ENCODE results near the gene QDPR.

The QDPR gene

GRCh38 chr4:17482716-17483115 is 29.2 kb downstream of the QDPR start:
- Histone ChIP-seq H3K4me2 (ENCODE audit: low read length) (no peak overlapping the region), H4K8ac (ENCODE audit: low read depth, low read length) (no peak overlapping the region), H3K14ac (ENCODE audit: low read length) (no peak overlapping the region), H3K79me2 (ENCODE audit: control insufficient read depth, insufficient read depth, low read length, poor library complexity) (no peaks in the 10 kb centered on the region), H4K91ac (ENCODE audit: low read depth, low read length) (no peak overlapping the region), H3K4me1 (ENCODE audit: control insufficient read depth in 1 of 2, insufficient read depth in 2 of 2, low read length in 2 of 2) (no peaks in the 10 kb centered on the region), H3K4ac (ENCODE audit: low read depth, low read length) (no peak overlapping the region), H2BK120ac (ENCODE audit: insufficient read depth, low read length, poor library complexity) (no peak overlapping the region), H3K9ac (ENCODE audit: low read length) (no peak overlapping the region), H2BK5ac (ENCODE audit: low read depth, low read length, poor library complexity) (no peak overlapping the region), H3K36me3 (ENCODE audit: control insufficient read depth in 1 of 2, insufficient read depth in 2 of 2, low read length in 2 of 2) (peaks cover 0 to 4% of the 10 kb centered on the region in 2 experiments), H3K79me1 (ENCODE audit: low read length) (no peaks in the 10 kb centered on the region), H3K27ac (ENCODE audit: low read depth, low read length) (no peak overlapping the region), H2AFZ (ENCODE audit: insufficient read depth, low read length, poor library complexity) (no peak overlapping the region), H4K12ac (ENCODE audit: low read depth, low read length) (no peak overlapping the region), H3K9me3 (ENCODE audit: insufficient read depth, low read depth, low read length) (peaks cover 3% of the 10 kb centered on the region), H3K18ac (ENCODE audit: low read length) (no peak overlapping the region), H3K23ac (ENCODE audit: low read length) (no peak overlapping the region), H3K27me3 (ENCODE audit: insufficient read depth, low read length) (no peaks in the 10 kb centered on the region), H3K4me3 (ENCODE audit: low read depth, low read length) (no peak overlapping the region), H2BK12ac (ENCODE audit: low read length) (no peak overlapping the region), H2AK5ac (ENCODE audit: low read length) (no peak overlapping the region)
- WGBS (ENCODE audit: extremely low coverage, insufficient coverage, insufficient read length), result no CpG with 5 or more reads among the region's 2 CpGs
- DNase-seq, result no peak

GRCh38 chr4:17480955-17481354 is 30.9 kb downstream of the QDPR start:
- no peak overlapping the region for H3K9ac ChIP-seq (ENCODE audit: low read length)
- H3K4me1 ChIP-seq (ENCODE audit: control insufficient read depth in 1 of 2, insufficient read depth in 2 of 2, low read length in 2 of 2), result no peaks in the 10 kb centered on the region
- no peak overlapping the region for H3K18ac ChIP-seq (ENCODE audit: low read length)
- no peak overlapping the region for H3K27ac ChIP-seq (ENCODE audit: low read depth, low read length)
- H3K79me1 ChIP-seq (ENCODE audit: low read length), result no peaks in the 10 kb centered on the region
- H3K4me2 ChIP-seq (ENCODE audit: low read length), result no peak overlapping the region
- H3K23ac ChIP-seq (ENCODE audit: low read length), result no peak overlapping the region
- 100% methylated on average over 1 of the region's 2 CpGs for WGBS (ENCODE audit: extremely low coverage, insufficient coverage, insufficient read length)
- no peak overlapping the region for H2BK12ac ChIP-seq (ENCODE audit: low read length)
- H3K27me3 ChIP-seq (ENCODE audit: insufficient read depth, low read length), result no peaks in the 10 kb centered on the region
- H2AK5ac ChIP-seq (ENCODE audit: low read length), result no peak overlapping the region
- no peak overlapping the region for H4K91ac ChIP-seq (ENCODE audit: low read depth, low read length)
- H2BK5ac ChIP-seq (ENCODE audit: low read depth, low read length, poor library complexity), result no peak overlapping the region
- H3K4me3 ChIP-seq (ENCODE audit: low read depth, low read length), result no peak overlapping the region
- H4K8ac ChIP-seq (ENCODE audit: low read depth, low read length), result no peak overlapping the region
- peaks cover 3% of the 10 kb centered on the region for H3K9me3 ChIP-seq (ENCODE audit: insufficient read depth, low read depth, low read length)
- H3K36me3 ChIP-seq (ENCODE audit: control insufficient read depth in 1 of 2, insufficient read depth in 2 of 2, low read length in 2 of 2), result no peaks in the 10 kb centered on the region
- H4K12ac ChIP-seq (ENCODE audit: low read depth, low read length), result no peak overlapping the region
- DNase-seq, result no peak
- H3K14ac ChIP-seq (ENCODE audit: low read length), result no peak overlapping the region
- no peak overlapping the region for H3K4ac ChIP-seq (ENCODE audit: low read depth, low read length)
- H3K79me2 ChIP-seq (ENCODE audit: control insufficient read depth, insufficient read depth, low read length, poor library complexity), result no peaks in the 10 kb centered on the region
- H2AFZ ChIP-seq (ENCODE audit: insufficient read depth, low read length, poor library complexity), result no peak overlapping the region
- H2BK120ac ChIP-seq (ENCODE audit: insufficient read depth, low read length, poor library complexity), result no peak overlapping the region

DNA sequence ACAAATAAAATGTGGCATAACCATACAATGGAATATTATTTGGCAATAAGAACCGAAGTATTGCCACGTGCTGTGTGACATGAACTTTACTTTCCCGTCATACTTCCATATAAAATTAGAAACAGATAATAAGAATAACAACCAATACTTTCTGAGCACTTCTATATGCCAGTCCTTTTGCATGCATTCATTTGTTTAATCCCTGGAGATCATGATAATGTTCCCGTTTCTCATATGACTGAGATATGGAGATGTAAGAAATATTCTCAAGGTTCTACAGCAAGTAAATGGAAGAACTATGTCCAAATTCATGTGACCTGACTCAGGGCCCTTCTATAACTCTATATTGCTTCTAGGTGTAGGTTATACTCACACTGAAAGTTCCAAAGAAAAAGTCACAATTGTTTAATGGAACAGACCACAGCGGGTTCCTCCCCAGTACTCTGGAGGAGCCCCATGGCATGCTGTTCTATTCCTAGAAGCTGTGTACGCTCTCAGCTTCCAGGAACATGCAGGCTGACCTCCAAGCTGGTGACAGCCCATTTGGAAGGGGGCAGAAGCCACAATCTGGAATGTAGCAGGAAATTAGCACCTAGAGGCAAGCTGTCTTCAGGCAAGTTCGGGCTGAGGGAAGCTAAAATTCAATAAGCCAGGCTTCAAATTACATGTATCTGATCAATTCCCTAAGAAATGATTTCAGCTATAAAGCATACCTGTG is 31.5 kb downstream of the QDPR start:
- Histone ChIP-seq H3K27me3 (ENCODE audit: insufficient read depth, low read length) (no peaks in the 10 kb centered on the region), H3K4me3 (ENCODE audit: low read depth, low read length) (no peak overlapping the region), H2AFZ (ENCODE audit: insufficient read depth, low read length, poor library complexity) (no peak overlapping the region), H3K9ac (ENCODE audit: low read length) (no peak overlapping the region), H4K8ac (ENCODE audit: low read depth, low read length) (no peak overlapping the region), H3K23ac (ENCODE audit: low read length) (no peak overlapping the region), H4K12ac (ENCODE audit: low read depth, low read length) (no peak overlapping the region), H3K79me1 (ENCODE audit: low read length) (no peaks in the 10 kb centered on the region), H3K4ac (ENCODE audit: low read depth, low read length) (no peak overlapping the region), H3K9me3 (ENCODE audit: insufficient read depth, low read depth, low read length) (peaks cover 3% of the 10 kb centered on the region), H3K14ac (ENCODE audit: low read length) (no peak overlapping the region), H3K27ac (ENCODE audit: low read depth, low read length) (no peak overlapping the region), H3K4me1 (ENCODE audit: control insufficient read depth in 1 of 2, insufficient read depth in 2 of 2, low read length in 2 of 2) (no peaks in the 10 kb centered on the region), H3K18ac (ENCODE audit: low read length) (no peak overlapping the region), H4K91ac (ENCODE audit: low read depth, low read length) (no peak overlapping the region), H3K4me2 (ENCODE audit: low read length) (no peak overlapping the region), H2BK5ac (ENCODE audit: low read depth, low read length, poor library complexity) (no peak overlapping the region), H2BK12ac (ENCODE audit: low read length) (no peak overlapping the region), H3K36me3 (ENCODE audit: control insufficient read depth in 1 of 2, insufficient read depth in 2 of 2, low read length in 2 of 2) (no peaks in the 10 kb centered on the region), H3K79me2 (ENCODE audit: control insufficient read depth, insufficient read depth, low read length, poor library complexity) (no peaks in the 10 kb centered on the region), H2AK5ac (ENCODE audit: low read length) (no peak overlapping the region), H2BK120ac (ENCODE audit: insufficient read depth, low read length, poor library complexity) (no peak overlapping the region)
- no CpG with 5 or more reads among the region's 7 CpGs for WGBS (ENCODE audit: extremely low coverage, insufficient coverage, insufficient read length)
- no peak for DNase-seq

GRCh38 chr4:17477774-17478472 is 34.0 kb downstream of the QDPR start:
- no peak overlapping the region for H2BK5ac ChIP-seq (ENCODE audit: low read depth, low read length, poor library complexity)
- no peak overlapping the region for H3K27ac ChIP-seq (ENCODE audit: low read depth, low read length)
- H3K9me3 ChIP-seq (ENCODE audit: insufficient read depth, low read depth, low read length), result peaks cover 3% of the 10 kb centered on the region
- H3K4me3 ChIP-seq (ENCODE audit: low read depth, low read length), result no peak overlapping the region
- H4K12ac ChIP-seq (ENCODE audit: low read depth, low read length), result no peak overlapping the region
- no CpG with 5 or more reads among the region's 9 CpGs for WGBS (ENCODE audit: extremely low coverage, insufficient coverage, insufficient read length)
- no peak overlapping the region for H2BK12ac ChIP-seq (ENCODE audit: low read length)
- no peak overlapping the region for H3K18ac ChIP-seq (ENCODE audit: low read length)
- H3K36me3 ChIP-seq (ENCODE audit: control insufficient read depth in 1 of 2, insufficient read depth in 2 of 2, low read length in 2 of 2), result no peaks in the 10 kb centered on the region
- no peak overlapping the region for H3K23ac ChIP-seq (ENCODE audit: low read length)
- no peak overlapping the region for H3K14ac ChIP-seq (ENCODE audit: low read length)
- no peak for DNase-seq
- no peak overlapping the region for H3K4ac ChIP-seq (ENCODE audit: low read depth, low read length)
- no peak overlapping the region for H2BK120ac ChIP-seq (ENCODE audit: insufficient read depth, low read length, poor library complexity)
- no peaks in the 10 kb centered on the region for H3K79me2 ChIP-seq (ENCODE audit: control insufficient read depth, insufficient read depth, low read length, poor library complexity)
- H3K4me2 ChIP-seq (ENCODE audit: low read length), result no peak overlapping the region
- H4K91ac ChIP-seq (ENCODE audit: low read depth, low read length), result no peak overlapping the region
- H3K4me1 ChIP-seq (ENCODE audit: control insufficient read depth in 1 of 2, insufficient read depth in 2 of 2, low read length in 2 of 2), result no peaks in the 10 kb centered on the region
- H4K8ac ChIP-seq (ENCODE audit: low read depth, low read length), result no peak overlapping the region
- H3K79me1 ChIP-seq (ENCODE audit: low read length), result no peaks in the 10 kb centered on the region
- no peaks in the 10 kb centered on the region for H3K27me3 ChIP-seq (ENCODE audit: insufficient read depth, low read length)
- H3K9ac ChIP-seq (ENCODE audit: low read length), result no peak overlapping the region
- H2AFZ ChIP-seq (ENCODE audit: insufficient read depth, low read length, poor library complexity), result no peak overlapping the region
- H2AK5ac ChIP-seq (ENCODE audit: low read length), result no peak overlapping the region
